Measurements from ENCODE around the gene MAEA.

GRCh38 chr4:1348014-1348513, 58.4 kb downstream of the MAEA start:
- TF ChIP-seq EZH2phosphoT487 (IDR thresholded peaks at IDR 0.05; ENCODE audit: unreplicated experiment) (no peak), REST (IDR thresholded peaks at IDR 0.05; ENCODE audit: unreplicated experiment) (no peak), EZH2 (IDR thresholded peaks at IDR 0.05; ENCODE audit: low read depth, unreplicated experiment) (no peak), POLR2AphosphoS5 (IDR thresholded peaks at IDR 0.05; ENCODE audit: low read depth) (no peak), NANOG (IDR thresholded peaks at IDR 0.05; ENCODE audit: borderline replicate concordance) (no peak)
- TF ChIP-seq, protein P1, sequence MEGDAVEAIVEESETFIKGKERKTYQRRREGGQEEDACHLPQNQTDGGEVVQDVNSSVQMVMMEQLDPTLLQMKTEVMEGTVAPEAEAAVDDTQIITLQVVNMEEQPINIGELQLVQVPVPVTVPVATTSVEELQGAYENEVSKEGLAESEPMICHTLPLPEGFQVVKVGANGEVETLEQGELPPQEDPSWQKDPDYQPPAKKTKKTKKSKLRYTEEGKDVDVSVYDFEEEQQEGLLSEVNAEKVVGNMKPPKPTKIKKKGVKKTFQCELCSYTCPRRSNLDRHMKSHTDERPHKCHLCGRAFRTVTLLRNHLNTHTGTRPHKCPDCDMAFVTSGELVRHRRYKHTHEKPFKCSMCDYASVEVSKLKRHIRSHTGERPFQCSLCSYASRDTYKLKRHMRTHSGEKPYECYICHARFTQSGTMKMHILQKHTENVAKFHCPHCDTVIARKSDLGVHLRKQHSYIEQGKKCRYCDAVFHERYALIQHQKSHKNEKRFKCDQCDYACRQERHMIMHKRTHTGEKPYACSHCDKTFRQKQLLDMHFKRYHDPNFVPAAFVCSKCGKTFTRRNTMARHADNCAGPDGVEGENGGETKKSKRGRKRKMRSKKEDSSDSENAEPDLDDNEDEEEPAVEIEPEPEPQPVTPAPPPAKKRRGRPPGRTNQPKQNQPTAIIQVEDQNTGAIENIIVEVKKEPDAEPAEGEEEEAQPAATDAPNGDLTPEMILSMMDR (conservative IDR thresholded peaks at IDR 0.05; ENCODE audit: low read depth in 2 of 2), result no peak
